Keratinocyte (primary cell): ENCODE results near the gene TXNL4A. TPM values are rescaled to one million over a fixed set of nuclear protein-coding genes. Genes with fewer than 3 reads are reported as not detected.

Experiments used
- DNase-seq: peaks from one replicate; pipeline ENCODE4 v3.0.0-alpha.2; 2011; ENCODE audit warnings: low read depth, missing footprints, low spot score
- FAIRE-seq: peaks from 2 replicates; lab custom pipeline; 2011; peaks lifted over from hg19 to GRCh38; lab: Jason Lieb, UNC
- H2AFZ ChIP-seq: 2 replicates; pipeline ENCODE4 v1.6.0; 2012; ENCODE audit warnings: low read length, control low read depth, inconsistent platforms; ENCODE audit not compliant: control insufficient read depth
- H3K27ac ChIP-seq: 2 replicates; pipeline ENCODE4 v1.5.1; 2011; ENCODE audit warnings: low read length; ENCODE audit not compliant: control insufficient read depth, insufficient read depth
- H3K27me3 ChIP-seq: 3 replicates; pipeline ENCODE4 v1.6.0; 2011; ENCODE audit warnings: low read length; ENCODE audit not compliant: control insufficient read depth, insufficient read depth; ENCODE audit errors: extremely low read depth
- H3K36me3 ChIP-seq, 2 experiments: 2 replicates in 1 of 2; 3 replicates in 1 of 2; pipeline ENCODE4 v1.5.1; 2011; ENCODE audit warnings: low read length in 2 of 2, mild to moderate bottlenecking in 1 of 2; ENCODE audit not compliant: control insufficient read depth in 2 of 2, insufficient read depth in 2 of 2; ENCODE audit errors: extremely low read depth in 1 of 2
- H3K4me1 ChIP-seq: 3 replicates; pipeline ENCODE4 v1.5.1; 2011; ENCODE audit warnings: low read length; ENCODE audit not compliant: control insufficient read depth, insufficient read depth; ENCODE audit errors: extremely low read depth
- H3K4me2 ChIP-seq: 3 replicates; pipeline ENCODE4 v1.6.0; 2011; ENCODE audit warnings: low read depth, low read length; ENCODE audit not compliant: control insufficient read depth, insufficient read depth; ENCODE audit errors: extremely low read depth
- H3K4me3 ChIP-seq, 3 experiments: fragments of 200-600 bp in 1 of 3; sonication (generic) in 1 of 3; 2 replicates in 2 of 3; 3 replicates in 1 of 3; pipeline ENCODE4 v1.5.1; 2011 to 2016; ENCODE audit warnings: low read length in 3 of 3, mild to moderate bottlenecking in 3 of 3, control low read depth in 2 of 3, inconsistent platforms in 1 of 3, low read depth in 1 of 3, mixed read lengths in 1 of 3, mixed run types in 1 of 3, moderate library complexity in 1 of 3; ENCODE audit not compliant: control insufficient read depth in 2 of 3, insufficient read depth in 2 of 3; ENCODE audit errors: extremely low read depth in 1 of 3
- H3K79me2 ChIP-seq: 2 replicates; pipeline ENCODE4 v1.6.0; 2012; ENCODE audit warnings: low read length; ENCODE audit not compliant: control insufficient read depth, insufficient read depth
- H3K9ac ChIP-seq: 3 replicates; pipeline ENCODE4 v1.6.0; 2011; ENCODE audit warnings: low read length; ENCODE audit not compliant: control insufficient read depth, insufficient read depth; ENCODE audit errors: extremely low read depth
- H3K9me1 ChIP-seq: 3 replicates; pipeline ENCODE4 v1.6.0; 2011; ENCODE audit warnings: low read length; ENCODE audit not compliant: control insufficient read depth, insufficient read depth; ENCODE audit errors: extremely low read depth
- H3K9me3 ChIP-seq: 2 replicates; pipeline ENCODE4 v1.5.1; 2012; ENCODE audit warnings: low read depth, low read length; ENCODE audit not compliant: control insufficient read depth
- H4K20me1 ChIP-seq: 3 replicates; pipeline ENCODE4 v1.6.0; 2011; ENCODE audit warnings: low read length; ENCODE audit not compliant: control insufficient read depth, insufficient read depth; ENCODE audit errors: extremely low read depth
- CTCF ChIP-seq, 3 experiments: IDR thresholded peaks in 1 of 3; conservative IDR thresholded peaks in 1 of 3; optimal IDR thresholded peaks in 1 of 3; 2 replicates in 2 of 3; 3 replicates in 1 of 3; pipeline versions ENCODE3 to v1.5.1; 2011; ENCODE audit warnings: low read length in 3 of 3, mild to moderate bottlenecking in 3 of 3, moderate library complexity in 2 of 3, control low read depth in 1 of 3, inconsistent platforms in 1 of 3; ENCODE audit not compliant: insufficient read depth in 2 of 3; ENCODE audit errors: extremely low read depth in 1 of 3
- EZH2 ChIP-seq: IDR thresholded peaks from one replicate; pipeline ENCODE4 v1.6.1; 2012; ENCODE audit warnings: inconsistent platforms, mild to moderate bottlenecking, low read length, moderate library complexity
- dilution Hi-C: fragments of 300-500 bp; cut with MboI; formaldehyde crosslinking; loops from one replicate; pipeline ENCODE4 v1.7.0; 2020; ENCODE audit warnings: low sequenced_read_pairs; ENCODE audit not compliant: extremely low pct_ligation_motif_present
- polyA plus RNA-seq, 5 experiments: library from polyadenylated mRNA; depleted of rRNA in 3 of 5; stranded (reverse) in 3 of 5; stranded (forward) in 1 of 5; unstranded in 1 of 5; fragments of >200 nt; gene quantifications; 1 replicate in 1 of 5; 2 replicates in 3 of 5; 3 replicates in 1 of 5; pipeline versions ENCODE4 v1.2.1 to v1.2.3, GENCODE V29; 2011 to 2012; ENCODE audit warnings: missing spikeins in 2 of 5, low read depth in 1 of 5, low replicate concordance in 1 of 5

Gene TXNL4A
- polyA plus RNA-seq, 1 donor (not counting 4 experiments of a cell fraction or from before 2014, with no cell fraction given) = 142 TPM

GRCh38 chr18:79927607-79928562, 60.5 kb downstream of the TXNL4A start:
- Histone ChIP-seq H3K9me3 (peaks cover 6% of the 10 kb centered on the region), H3K36me3 (peaks cover 12 to 17% of the 10 kb centered on the region in 2 experiments), H3K27ac (no peak overlapping the region), H4K20me1 (no peaks in the 10 kb centered on the region), H3K4me1 (no peaks in the 10 kb centered on the region), H2AFZ (no peak overlapping the region), H3K4me2 (no peak overlapping the region), H3K9ac (no peak overlapping the region), H3K27me3 (no peaks in the 10 kb centered on the region), H3K4me3 (no peak overlapping the region), H3K79me2 (peaks cover 52% of the 10 kb centered on the region), H3K9me1 (no peaks in the 10 kb centered on the region)
- DNase-seq (no peak), FAIRE-seq (no peak)
- dilution Hi-C loops = no loop called here
- no peak for TF ChIP-seq EZH2
- TF ChIP-seq CTCF (optimal IDR thresholded peaks at IDR 0.05 in 1 of 3, IDR thresholded peaks at IDR 0.05 in 1 of 3, conservative IDR thresholded peaks at IDR 0.05 in 1 of 3; ENCODE audit: extremely low read depth in 1 of 3, insufficient read depth in 2 of 3, low read length in 3 of 3) = no peak

GRCh38 chr18:79926715-79927606, 61.4 kb downstream of the TXNL4A start:
- no peak overlapping the region for H3K4me2 ChIP-seq
- H3K27me3 ChIP-seq = no peaks in the 10 kb centered on the region
- FAIRE-seq (no peak), DNase-seq (no peak)
- H3K4me1 ChIP-seq = no peaks in the 10 kb centered on the region
- H3K9me3 ChIP-seq = peaks cover 6% of the 10 kb centered on the region
- no peaks in the 10 kb centered on the region for H3K9me1 ChIP-seq
- H3K9ac ChIP-seq = no peak overlapping the region
- no peaks in the 10 kb centered on the region for H4K20me1 ChIP-seq
- peaks cover 52% of the 10 kb centered on the region for H3K79me2 ChIP-seq
- dilution Hi-C loops = no loop called here
- H2AFZ ChIP-seq = no peak overlapping the region
- H3K4me3 ChIP-seq = no peak overlapping the region
- no peak overlapping the region for H3K27ac ChIP-seq
- peaks cover 17 to 20% of the 10 kb centered on the region in 2 experiments for H3K36me3 ChIP-seq
- TF ChIP-seq CTCF (optimal IDR thresholded peaks at IDR 0.05 in 1 of 3, IDR thresholded peaks at IDR 0.05 in 1 of 3, conservative IDR thresholded peaks at IDR 0.05 in 1 of 3; ENCODE audit: extremely low read depth in 1 of 3, insufficient read depth in 2 of 3, low read length in 3 of 3) (no peak), EZH2 (no peak)
